Pulmonary artery endothelial cell (primary cell): Measurements from ENCODE around the gene CA12. TPM values are rescaled to one million over a fixed set of nuclear protein-coding genes. Genes with fewer than 3 reads are reported as not detected.
A peak's percentile ranks its signal among the peaks of the same experiment; 100 is the strongest.

Experiments used
- DNase-seq: peaks from one replicate; pipeline ENCODE4 v3.0.0-alpha.2; 2011; ENCODE audit warnings: low read depth, low spot score
- total RNA-seq: library from RNA; depleted of rRNA; stranded (reverse); fragments of >200 nt; gene quantifications from 2 replicates; pipeline ENCODE4 v1.2.3, GENCODE V29; 2014

The CA12 gene
- total RNA-seq, 1 donor from 2014 or later: 2.0 TPM

- no peak for DNase-seq
Observed at GRCh38 chr15:63358241-63359029, 23.2 kb downstream of the CA12 start.

- DNase-seq: no peak
Observed at GRCh38 chr15:63357731-63358130, 23.9 kb downstream of the CA12 start.

- DNase-seq: no peak
Observed at GRCh38 chr15:63357061-63357460, 24.6 kb downstream of the CA12 start.

GRCh38 chr15:63354821-63355650 is 26.6 kb downstream of the CA12 start:
- no peak for DNase-seq

GRCh38 chr15:63353887-63354286 is 27.8 kb downstream of the CA12 start:
- no peak for DNase-seq

GRCh38 chr15:63353261-63353660 is 28.4 kb downstream of the CA12 start:
- no peak for DNase-seq

- no peak for DNase-seq
Observed at GRCh38 chr15:63352808-63353207, 28.8 kb downstream of the CA12 start.

GRCh38 chr15:63351170-63351569 is 30.5 kb downstream of the CA12 start:
- DNase-seq: no peak

GRCh38 chr15:63350178-63350621 is 31.4 kb downstream of the CA12 start:
- DNase-seq: no peak

GRCh38 chr15:63349621-63350020 is 32.0 kb downstream of the CA12 start:
- no peak for DNase-seq

- DNase-seq: no peak
Observed at GRCh38 chr15:63349156-63349555, 32.5 kb downstream of the CA12 start.

GRCh38 chr15:63348392-63348791 is 33.3 kb downstream of the CA12 start:
- peak; percentile 44 for DNase-seq

- no peak for DNase-seq
Observed at GRCh38 chr15:63347074-63347857, 34.4 kb downstream of the CA12 start.

- DNase-seq: no peak
Observed at GRCh38 chr15:63345391-63345752, 36.3 kb downstream of the CA12 start.

- DNase-seq: no peak
Observed at GRCh38 chr15:63344731-63345390, 36.8 kb downstream of the CA12 start.

GRCh38 chr15:63342996-63343562 is 38.6 kb downstream of the CA12 start:
- DNase-seq: peak; percentile 19

GRCh38 chr15:63341898-63342297 is 39.7 kb downstream of the CA12 start:
- no peak for DNase-seq

GRCh38 chr15:63340878-63341277 is 40.8 kb downstream of the CA12 start:
- DNase-seq: no peak

- DNase-seq: no peak
Observed at GRCh38 chr15:63340353-63340752, 41.3 kb downstream of the CA12 start.

GRCh38 chr15:63339836-63340235 is 41.8 kb downstream of the CA12 start:
- DNase-seq: no peak
